Measurements from ENCODE around the gene SLC9C1. TPM values are rescaled to one million over a fixed set of nuclear protein-coding genes. Genes with fewer than 3 reads are reported as not detected.

SLC9C1 gene
- total RNA-seq, 3 donors from 2014 or later = 0.34 to 0.96 (median 0.51) TPM

DNA sequence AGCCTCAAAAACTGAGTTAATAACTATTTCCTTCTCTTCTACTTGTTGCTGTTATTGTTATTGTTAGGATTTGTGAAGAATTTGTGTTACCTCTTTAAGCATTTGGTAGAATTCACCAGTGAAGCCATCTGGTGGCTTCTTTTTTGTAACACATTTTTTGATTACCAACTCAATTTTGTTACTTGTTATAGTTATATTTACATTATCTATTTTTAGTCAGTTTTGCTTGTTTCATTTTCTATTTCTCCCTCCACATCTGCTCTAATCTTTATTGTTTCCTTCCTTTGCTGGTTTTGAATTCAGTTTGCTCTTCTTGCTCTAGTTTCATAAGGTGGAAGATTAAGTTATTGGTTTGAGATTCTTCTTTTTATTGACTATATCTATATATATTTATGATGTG is 3.7 kb upstream of the SLC9C1 start:
- no peaks in the 10 kb centered on the region for H3K36me3 ChIP-seq (ENCODE audit: low read depth)
- H3K4me1 ChIP-seq (ENCODE audit: low read depth) = no peaks in the 10 kb centered on the region
- ATAC-seq = no peak
- intact Hi-C loops (cut with DNase I, micrococcal nuclease) = loop anchor here in 1 of 2 donors (10.0 kb wide), 1 partner anchor 217 kb away; no protein-coding TSS in a partner anchor
- no peak overlapping the region for H3K4me3 ChIP-seq
- H3K9me3 ChIP-seq = no peaks in the 10 kb centered on the region
- TF ChIP-seq, protein P1, sequence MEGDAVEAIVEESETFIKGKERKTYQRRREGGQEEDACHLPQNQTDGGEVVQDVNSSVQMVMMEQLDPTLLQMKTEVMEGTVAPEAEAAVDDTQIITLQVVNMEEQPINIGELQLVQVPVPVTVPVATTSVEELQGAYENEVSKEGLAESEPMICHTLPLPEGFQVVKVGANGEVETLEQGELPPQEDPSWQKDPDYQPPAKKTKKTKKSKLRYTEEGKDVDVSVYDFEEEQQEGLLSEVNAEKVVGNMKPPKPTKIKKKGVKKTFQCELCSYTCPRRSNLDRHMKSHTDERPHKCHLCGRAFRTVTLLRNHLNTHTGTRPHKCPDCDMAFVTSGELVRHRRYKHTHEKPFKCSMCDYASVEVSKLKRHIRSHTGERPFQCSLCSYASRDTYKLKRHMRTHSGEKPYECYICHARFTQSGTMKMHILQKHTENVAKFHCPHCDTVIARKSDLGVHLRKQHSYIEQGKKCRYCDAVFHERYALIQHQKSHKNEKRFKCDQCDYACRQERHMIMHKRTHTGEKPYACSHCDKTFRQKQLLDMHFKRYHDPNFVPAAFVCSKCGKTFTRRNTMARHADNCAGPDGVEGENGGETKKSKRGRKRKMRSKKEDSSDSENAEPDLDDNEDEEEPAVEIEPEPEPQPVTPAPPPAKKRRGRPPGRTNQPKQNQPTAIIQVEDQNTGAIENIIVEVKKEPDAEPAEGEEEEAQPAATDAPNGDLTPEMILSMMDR (IDR thresholded peaks at IDR 0.05) = no peak
- DNase-seq = no peak

DNA sequence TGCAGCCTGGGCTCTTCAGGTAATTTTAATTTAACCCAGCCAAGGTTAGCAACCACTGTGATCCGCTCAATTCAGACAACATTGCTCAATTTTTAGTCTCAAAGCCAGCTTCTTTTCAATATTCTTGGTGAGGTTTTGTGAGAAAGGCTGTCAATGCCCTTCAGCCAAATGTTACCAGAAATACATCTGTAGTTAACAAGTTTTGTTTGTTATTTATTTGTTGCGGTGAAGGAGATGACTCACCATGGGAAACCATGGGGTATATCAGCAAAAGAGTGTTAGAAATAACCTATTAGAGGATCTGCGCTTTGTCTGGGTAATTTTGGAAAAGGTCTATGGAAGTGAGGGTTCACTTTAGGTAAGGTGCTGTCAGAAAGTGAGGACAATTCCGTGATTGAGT is 5.0 kb downstream of the SLC9C1 start:
- H3K36me3 ChIP-seq (ENCODE audit: low read depth) = no peaks in the 10 kb centered on the region
- no peaks in the 10 kb centered on the region for H3K4me1 ChIP-seq (ENCODE audit: low read depth)
- TF ChIP-seq, protein P1 (IDR thresholded peaks at IDR 0.05) = no peak
- ATAC-seq (no peak), DNase-seq (no peak)
- H3K9me3 ChIP-seq = no peaks in the 10 kb centered on the region
- intact Hi-C loops (cut with DNase I, micrococcal nuclease) = no loop called here
- no peak overlapping the region for H3K4me3 ChIP-seq

DNA sequence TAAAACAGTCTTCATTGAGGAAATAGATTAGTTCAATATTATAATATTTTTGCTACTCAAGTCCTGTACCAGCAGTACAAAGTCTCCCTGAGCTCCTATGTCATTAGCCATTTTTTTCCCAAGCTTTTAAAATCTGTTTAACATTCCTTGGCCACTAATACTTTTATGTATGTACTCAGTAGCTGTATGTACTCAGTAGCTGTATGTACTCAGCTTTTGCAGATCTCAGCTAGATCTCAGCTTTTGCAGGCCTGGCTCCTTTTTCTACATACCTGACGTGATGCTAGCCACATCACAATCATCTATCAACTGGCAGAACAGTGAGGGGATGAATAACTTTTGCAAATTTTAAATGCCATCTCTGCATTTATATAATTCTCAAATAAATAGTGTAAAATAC is 13.8 kb downstream of the SLC9C1 start:
- ATAC-seq (no peak), DNase-seq (no peak)
- Histone ChIP-seq H3K36me3 (ENCODE audit: low read depth) (no peaks in the 10 kb centered on the region), H3K4me1 (ENCODE audit: low read depth) (no peaks in the 10 kb centered on the region), H3K9me3 (no peaks in the 10 kb centered on the region), H3K4me3 (no peak overlapping the region)
- TF ChIP-seq, protein P1 (IDR thresholded peaks at IDR 0.05) = no peak
- intact Hi-C loops (cut with DNase I, micrococcal nuclease) = no loop called here

DNA sequence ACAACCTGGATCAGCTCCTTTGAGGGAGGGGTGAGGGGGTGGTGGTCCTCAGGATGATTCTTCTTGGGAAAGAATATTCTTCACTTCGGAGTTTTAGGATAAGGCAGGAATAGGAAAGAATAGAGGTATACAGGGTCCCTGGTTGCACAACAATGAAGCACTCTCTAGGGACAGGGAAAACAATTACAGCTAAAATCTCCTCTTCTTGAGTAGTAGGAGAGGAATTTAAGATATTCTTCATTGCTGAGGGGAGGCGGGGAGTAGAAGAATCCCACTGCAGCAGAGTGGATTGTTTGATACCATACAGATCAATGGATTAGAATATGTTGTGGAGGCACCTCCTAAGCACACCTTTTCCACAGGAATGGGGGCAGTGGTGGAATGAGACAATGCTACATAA is 20.5 kb downstream of the SLC9C1 start:
- Histone ChIP-seq H3K36me3 (ENCODE audit: low read depth) (no peaks in the 10 kb centered on the region), H3K9me3 (no peaks in the 10 kb centered on the region), H3K4me1 (ENCODE audit: low read depth) (no peaks in the 10 kb centered on the region), H3K4me3 (no peak overlapping the region)
- ATAC-seq = no peak
- TF ChIP-seq, protein P1 (IDR thresholded peaks at IDR 0.05) = no peak
- intact Hi-C loops (cut with DNase I, micrococcal nuclease) = no loop called here
- DNase-seq = no peak

DNA sequence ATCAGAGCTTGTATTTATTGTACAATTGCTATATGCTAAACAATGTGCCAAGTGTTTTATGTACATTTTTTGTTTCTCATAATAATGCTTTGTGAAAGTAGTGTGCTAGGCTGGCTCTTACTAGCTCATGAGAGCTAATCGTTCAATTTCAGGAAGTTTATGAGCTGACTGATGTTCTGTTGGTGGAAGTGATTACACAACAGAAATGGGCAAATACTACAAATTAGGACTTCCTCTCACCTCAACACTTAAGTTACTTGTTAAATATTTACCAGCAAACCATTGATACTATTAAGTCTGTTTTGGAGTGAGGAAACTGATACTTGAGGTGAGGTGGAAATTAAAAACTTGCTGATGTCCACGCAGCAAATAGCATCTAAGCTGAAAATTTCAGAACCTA is 32.3 kb downstream of the SLC9C1 start:
- H3K9me3 ChIP-seq = no peaks in the 10 kb centered on the region
- ATAC-seq (no peak), DNase-seq (no peak)
- intact Hi-C loops (cut with DNase I, micrococcal nuclease) = no loop called here
- no peak overlapping the region for H3K4me3 ChIP-seq
- H3K36me3 ChIP-seq (ENCODE audit: low read depth) = no peaks in the 10 kb centered on the region
- TF ChIP-seq, protein P1 (IDR thresholded peaks at IDR 0.05) = no peak
- no peaks in the 10 kb centered on the region for H3K4me1 ChIP-seq (ENCODE audit: low read depth)

DNA sequence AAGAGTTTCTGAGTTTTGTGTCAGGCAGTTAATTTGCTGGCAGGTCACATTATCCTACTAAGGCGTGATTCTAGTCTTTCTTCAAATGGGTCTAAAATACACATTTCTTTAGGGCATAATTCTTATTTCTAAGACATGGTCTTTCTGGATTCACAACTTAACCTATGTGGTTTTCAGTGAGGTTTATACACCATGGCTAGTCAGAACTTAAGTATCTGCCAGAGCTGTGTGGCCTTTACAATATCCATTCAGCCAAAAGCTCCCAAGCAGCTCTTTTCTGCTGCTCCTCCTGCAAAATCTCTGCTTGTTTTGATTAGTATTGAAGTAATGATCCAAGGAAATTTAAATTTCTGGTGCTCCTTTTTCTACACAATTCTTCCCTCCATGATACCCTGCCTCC is 33.5 kb downstream of the SLC9C1 start:
- ATAC-seq (no peak), DNase-seq (no peak)
- Histone ChIP-seq H3K9me3 (no peaks in the 10 kb centered on the region), H3K36me3 (ENCODE audit: low read depth) (no peaks in the 10 kb centered on the region), H3K4me1 (ENCODE audit: low read depth) (no peaks in the 10 kb centered on the region), H3K4me3 (no peak overlapping the region)
- TF ChIP-seq, protein P1 (IDR thresholded peaks at IDR 0.05) = no peak
- intact Hi-C loops (cut with DNase I, micrococcal nuclease) = no loop called here

Measured in mucosa of descending colon (tissue), 3 donors.